Measurements from ENCODE around the gene PIEZO2. TPM values are rescaled to one million over a fixed set of nuclear protein-coding genes. Genes with fewer than 3 reads are reported as not detected.

The PIEZO2 gene
- total RNA-seq, 1 experiment from 2014 or later: 10.7 TPM

GRCh38 chr18:11004951-11005350 is 144.4 kb downstream of the PIEZO2 start (continued):
- TF ChIP-seq, protein P1, sequence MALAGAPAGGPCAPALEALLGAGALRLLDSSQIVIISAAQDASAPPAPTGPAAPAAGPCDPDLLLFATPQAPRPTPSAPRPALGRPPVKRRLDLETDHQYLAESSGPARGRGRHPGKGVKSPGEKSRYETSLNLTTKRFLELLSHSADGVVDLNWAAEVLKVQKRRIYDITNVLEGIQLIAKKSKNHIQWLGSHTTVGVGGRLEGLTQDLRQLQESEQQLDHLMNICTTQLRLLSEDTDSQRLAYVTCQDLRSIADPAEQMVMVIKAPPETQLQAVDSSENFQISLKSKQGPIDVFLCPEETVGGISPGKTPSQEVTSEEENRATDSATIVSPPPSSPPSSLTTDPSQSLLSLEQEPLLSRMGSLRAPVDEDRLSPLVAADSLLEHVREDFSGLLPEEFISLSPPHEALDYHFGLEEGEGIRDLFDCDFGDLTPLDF (CRISPR knock-in tag; IDR thresholded peaks at IDR 0.05): no peak
- TF ChIP-seq MXD4 (CRISPR knock-in tag; IDR thresholded peaks at IDR 0.05; ENCODE audit: borderline replicate concordance) (no peak), ZNF317 (CRISPR knock-in tag; IDR thresholded peaks at IDR 0.05; ENCODE audit: borderline replicate concordance, low read depth) (no peak)
- TF ChIP-seq, protein P2, sequence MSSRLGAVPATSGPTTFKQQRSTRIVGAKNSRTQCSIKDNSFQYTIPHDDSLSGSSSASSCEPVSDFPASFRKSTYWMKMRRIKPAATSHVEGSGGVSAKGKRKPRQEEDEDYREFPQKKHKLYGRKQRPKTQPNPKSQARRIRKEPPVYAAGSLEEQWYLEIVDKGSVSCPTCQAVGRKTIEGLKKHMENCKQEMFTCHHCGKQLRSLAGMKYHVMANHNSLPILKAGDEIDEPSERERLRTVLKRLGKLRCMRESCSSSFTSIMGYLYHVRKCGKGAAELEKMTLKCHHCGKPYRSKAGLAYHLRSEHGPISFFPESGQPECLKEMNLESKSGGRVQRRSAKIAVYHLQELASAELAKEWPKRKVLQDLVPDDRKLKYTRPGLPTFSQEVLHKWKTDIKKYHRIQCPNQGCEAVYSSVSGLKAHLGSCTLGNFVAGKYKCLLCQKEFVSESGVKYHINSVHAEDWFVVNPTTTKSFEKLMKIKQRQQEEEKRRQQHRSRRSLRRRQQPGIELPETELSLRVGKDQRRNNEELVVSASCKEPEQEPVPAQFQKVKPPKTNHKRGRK (CRISPR knock-in tag; IDR thresholded peaks at IDR 0.05; ENCODE audit: borderline replicate concordance): no peak

DNA sequence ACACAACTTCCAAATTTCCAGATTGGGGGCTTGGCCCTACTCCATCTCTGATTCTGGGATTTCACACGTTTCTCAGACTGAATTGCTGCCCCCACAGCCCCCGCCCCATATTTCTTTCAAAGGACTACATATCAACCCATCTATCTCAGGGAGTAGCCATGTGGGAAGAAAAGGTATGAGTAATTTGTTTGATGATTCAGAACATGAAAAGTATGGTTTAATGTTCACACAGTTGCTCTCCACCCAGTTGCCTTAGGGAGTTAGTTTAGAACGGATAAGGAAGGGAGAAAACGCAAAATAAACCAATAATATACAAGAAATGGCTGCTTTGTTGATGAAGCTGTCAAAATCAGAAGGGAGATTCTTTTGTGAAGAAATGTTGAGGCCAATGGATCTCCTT is 145.1 kb downstream of the PIEZO2 start:
- no peaks in the 10 kb centered on the region for H3K9me3 Mint-ChIP-seq
- ATAC-seq: no peak

GRCh38 chr18:11002796-11003195 is 146.6 kb downstream of the PIEZO2 start:
- DNase-seq (ENCODE audit: low spot score) (no peak), ATAC-seq (no peak)
- ChIA-PET POLR2A (no interaction called here), CTCF (no interaction called here)
- no peaks in the 10 kb centered on the region for H3K27me3 Mint-ChIP-seq (ENCODE audit: low read depth)
- peaks cover 22% of the 10 kb centered on the region for H3K4me1 Mint-ChIP-seq
- peaks cover 7% of the 10 kb centered on the region for H3K9me3 Mint-ChIP-seq
- H3K27ac Mint-ChIP-seq: no peak overlapping the region
- no peak overlapping the region for H3K4me3 Mint-ChIP-seq
- peaks cover 8% of the 10 kb centered on the region for H3K36me3 Mint-ChIP-seq
- TF ChIP-seq E2F5 (CRISPR knock-in tag; IDR thresholded peaks at IDR 0.05) (no peak), PREB (CRISPR knock-in tag; IDR thresholded peaks at IDR 0.05; ENCODE audit: borderline replicate concordance) (no peak), SP1 (CRISPR knock-in tag; conservative IDR thresholded peaks at IDR 0.05) (no peak), ESRRA (CRISPR knock-in tag; IDR thresholded peaks at IDR 0.05; ENCODE audit: borderline replicate concordance) (no peak), NFATC4 (CRISPR knock-in tag; IDR thresholded peaks at IDR 0.05) (no peak), EMX1 (CRISPR knock-in tag; IDR thresholded peaks at IDR 0.05) (no peak), NR1H2 (CRISPR knock-in tag; IDR thresholded peaks at IDR 0.05) (no peak), FOXP1 (CRISPR knock-in tag; IDR thresholded peaks at IDR 0.05; ENCODE audit: borderline replicate concordance) (no peak), TEAD1 (CRISPR knock-in tag; IDR thresholded peaks at IDR 0.05) (no peak), ZNF532 (CRISPR knock-in tag; IDR thresholded peaks at IDR 0.05; ENCODE audit: borderline replicate concordance) (no peak), ATF1 (CRISPR knock-in tag; IDR thresholded peaks at IDR 0.05) (no peak)
- TF ChIP-seq, protein P3, sequence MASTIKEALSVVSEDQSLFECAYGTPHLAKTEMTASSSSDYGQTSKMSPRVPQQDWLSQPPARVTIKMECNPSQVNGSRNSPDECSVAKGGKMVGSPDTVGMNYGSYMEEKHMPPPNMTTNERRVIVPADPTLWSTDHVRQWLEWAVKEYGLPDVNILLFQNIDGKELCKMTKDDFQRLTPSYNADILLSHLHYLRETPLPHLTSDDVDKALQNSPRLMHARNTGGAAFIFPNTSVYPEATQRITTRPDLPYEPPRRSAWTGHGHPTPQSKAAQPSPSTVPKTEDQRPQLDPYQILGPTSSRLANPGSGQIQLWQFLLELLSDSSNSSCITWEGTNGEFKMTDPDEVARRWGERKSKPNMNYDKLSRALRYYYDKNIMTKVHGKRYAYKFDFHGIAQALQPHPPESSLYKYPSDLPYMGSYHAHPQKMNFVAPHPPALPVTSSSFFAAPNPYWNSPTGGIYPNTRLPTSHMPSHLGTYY (CRISPR knock-in tag; IDR thresholded peaks at IDR 0.05): no peak

More for the DNA sequence above, 145.1 kb downstream of the PIEZO2 start:
- Mint-ChIP-seq H3K36me3 (no peaks in the 10 kb centered on the region), H3K27me3 (ENCODE audit: low read depth) (no peaks in the 10 kb centered on the region), H3K4me3 (no peak overlapping the region), H3K27ac (no peak overlapping the region), H3K4me1 (peaks cover 22% of the 10 kb centered on the region)
- no peak for DNase-seq (ENCODE audit: low spot score)
- ChIA-PET POLR2A (no interaction called here), CTCF (no interaction called here)
- TF ChIP-seq RORB (CRISPR knock-in tag; IDR thresholded peaks at IDR 0.05): no peak
- no peak for TF ChIP-seq ELF4 (CRISPR knock-in tag; IDR thresholded peaks at IDR 0.05; ENCODE audit: low read depth)
- TF ChIP-seq JUN (CRISPR knock-in tag; IDR thresholded peaks at IDR 0.05): no peak
- no peak for TF ChIP-seq ZNF396 (CRISPR knock-in tag; IDR thresholded peaks at IDR 0.05; ENCODE audit: borderline replicate concordance)
- TF ChIP-seq, protein P2 (CRISPR knock-in tag; IDR thresholded peaks at IDR 0.05; ENCODE audit: borderline replicate concordance): no peak
- no peak for TF ChIP-seq GRHL2 (CRISPR knock-in tag; IDR thresholded peaks at IDR 0.05; ENCODE audit: insufficient replicate concordance, severe bottlenecking)
- no peak for TF ChIP-seq TEAD4 (CRISPR knock-in tag; IDR thresholded peaks at IDR 0.05)
- no peak for TF ChIP-seq NFE2L1 (CRISPR knock-in tag; IDR thresholded peaks at IDR 0.05)
- no peak for TF ChIP-seq NR2C2 (CRISPR knock-in tag; IDR thresholded peaks at IDR 0.05)
